HCT116 (cell line): Measurements from ENCODE around the gene TMEM117. TPM values are rescaled to one million over a fixed set of nuclear protein-coding genes. Genes with fewer than 3 reads are reported as not detected.

ENCODE experiments used
- ATAC-seq: fragments of 200-7000 bp; cut with Tn5 transposase; 2 replicates; pipeline ENCODE4 v1.9.1; 2020; ENCODE audit warnings: mild to moderate bottlenecking, moderate library complexity
- BruUV-seq: library from RNA; stranded (reverse); fragments of 400-500 nt; replicated peaks from 2 replicates; lab custom pipeline; 2021; lab: Mats Ljungman, UMichigan
- CTCF ChIA-PET: fragments of 300-600 bp; sonication (Branson Sonifier 250); formaldehyde crosslinking; loops from one replicate; lab custom pipeline; 2021; ENCODE audit warnings: antibody characterized with exemption; lab: Charles Lee
- POLR2A ChIA-PET: fragments of 300-600, 350-600 bp; sonication (Branson Sonifier 250); formaldehyde crosslinking; loops from one replicate; lab custom pipeline; 2021; ENCODE audit warnings: antibody characterized with exemption; lab: Charles Lee
- RAD21 ChIA-PET, 2 experiments: fragments of 300-600 bp; sonication (Branson Sonifier 250); formaldehyde crosslinking; loops; one replicate each; lab custom pipeline; 2023; ENCODE audit warnings: low total read pairs in 2 of 2; ENCODE audit not compliant: uncharacterized antibody in 2 of 2, unreplicated experiment in 2 of 2, low non-redundant PET in 1 of 2; lab: Charles Lee
- DNase-seq: peaks from one replicate; pipeline ENCODE4 v3.0.0-alpha.2; 2010; ENCODE audit warnings: low read depth, low spot score
- H2AFZ ChIP-seq: fragments of 200-600 bp; shearing (Covaris generic), sonication (generic); 2 replicates; pipeline ENCODE4 v1.6.1; 2017; ENCODE audit warnings: low read depth, mixed run types, mixed read lengths, antibody characterized with exemption, low read length; ENCODE audit not compliant: poor library complexity, severe bottlenecking
- H3K27ac ChIP-seq: 2 replicates; pipeline ENCODE4 v1.5.1; 2012; ENCODE audit warnings: low read depth, low read length
- H3K27me3 ChIP-seq: fragments of 200-600 bp; sonication (generic); 2 replicates; pipeline ENCODE4 v1.6.1; 2016; ENCODE audit warnings: mixed run types, low read length, mixed read lengths; ENCODE audit not compliant: insufficient read depth
- H3K36me3 ChIP-seq, 2 experiments: fragments of 200-500 bp in 1 of 2; fragments of 200-600 bp in 1 of 2; sonication (Bioruptor generic) in 1 of 2; sonication (generic) in 1 of 2; 2 replicates each; pipeline versions ENCODE4 v1.5.1 to v1.6.1; 2014 to 2016; ENCODE audit warnings: low read length in 2 of 2, inconsistent platforms in 1 of 2, mixed read lengths in 1 of 2, mixed run types in 1 of 2; ENCODE audit not compliant: insufficient read depth in 2 of 2, control insufficient read depth in 1 of 2
- H3K4me1 ChIP-seq, 2 experiments: fragments of 200-600 bp in 1 of 2; sonication (generic) in 1 of 2; 2 replicates each; pipeline versions ENCODE4 v1.5.1 to v1.6.1; 2012 to 2017; ENCODE audit warnings: low read length in 2 of 2, inconsistent platforms in 1 of 2, mild to moderate bottlenecking in 1 of 2, mixed read lengths in 1 of 2, mixed run types in 1 of 2, moderate library complexity in 1 of 2; ENCODE audit not compliant: insufficient read depth in 2 of 2, control insufficient read depth in 1 of 2
- H3K4me2 ChIP-seq: fragments of 200-600 bp; sonication (generic); 2 replicates; pipeline ENCODE4 v1.6.1; 2017; ENCODE audit warnings: mixed run types, low read length, mixed read lengths
- H3K4me3 ChIP-seq, 2 experiments: fragments of 200-600 bp in 1 of 2; sonication (generic) in 1 of 2; replicated peaks in 1 of 2; 2 replicates each; pipeline ENCODE4 v1.5.1; 2011 to 2016; ENCODE audit warnings: low read length in 2 of 2, control low read depth in 1 of 2, low read depth in 1 of 2, mild to moderate bottlenecking in 1 of 2, mixed read lengths in 1 of 2, mixed run types in 1 of 2
- H3K79me2 ChIP-seq: fragments of 200-600 bp; sonication (generic); 2 replicates; pipeline ENCODE4 v1.6.1; 2017; ENCODE audit warnings: mild to moderate bottlenecking, mixed run types, low read length, moderate library complexity, mixed read lengths; ENCODE audit not compliant: insufficient read depth
- H3K9ac ChIP-seq: fragments of 200-600 bp; sonication (generic); 2 replicates; pipeline ENCODE4 v1.6.1; 2016; ENCODE audit warnings: low read length, mixed read lengths
- H3K9me2 ChIP-seq: fragments of 200-600 bp; sonication (generic), shearing (Covaris generic); 2 replicates; pipeline ENCODE4 v1.6.1; 2017; ENCODE audit warnings: mixed run types, mild to moderate bottlenecking, moderate library complexity; ENCODE audit not compliant: insufficient read depth
- H3K9me3 ChIP-seq, 2 experiments: fragments of 200-500 bp in 1 of 2; fragments of 200-600 bp in 1 of 2; sonication (Bioruptor generic) in 1 of 2; sonication (generic) in 1 of 2; 2 replicates each; pipeline ENCODE4 v1.6.1; 2014 to 2017; ENCODE audit warnings: low read length in 2 of 2, mixed read lengths in 2 of 2, inconsistent platforms in 1 of 2, low read depth in 1 of 2, mild to moderate bottlenecking in 1 of 2, mixed run types in 1 of 2, moderate library complexity in 1 of 2; ENCODE audit not compliant: control insufficient read depth in 1 of 2, insufficient read depth in 1 of 2
- H4K20me1 ChIP-seq: fragments of 200-600 bp; sonication (generic), shearing (Covaris generic); 2 replicates; pipeline ENCODE4 v1.6.1; 2017; ENCODE audit warnings: mixed run types, mild to moderate bottlenecking, moderate library complexity; ENCODE audit not compliant: insufficient read depth
- ATF3 ChIP-seq: IDR thresholded peaks from 2 replicates; pipeline ENCODE4 v1.6.1; 2012
- CBX3 ChIP-seq: IDR thresholded peaks from 2 replicates; pipeline ENCODE4 v1.6.1; 2012; ENCODE audit warnings: low read depth
- CTCF ChIP-seq, 3 experiments: fragments of 200-600 bp in 1 of 3; sonication (generic) in 1 of 3; IDR thresholded peaks in 2 of 3; conservative IDR thresholded peaks in 1 of 3; 2 replicates each; pipeline ENCODE4 v1.5.1; 2012 to 2017; ENCODE audit warnings: low read depth in 2 of 3, low read length in 2 of 3, antibody characterized with exemption in 1 of 3, borderline replicate concordance in 1 of 3, control low read depth in 1 of 3, mild to moderate bottlenecking in 1 of 3, mixed read lengths in 1 of 3, mixed run types in 1 of 3, moderate library complexity in 1 of 3; ENCODE audit not compliant: insufficient read depth in 1 of 3
- EGR1 ChIP-seq: IDR thresholded peaks from 2 replicates; pipeline ENCODE4 v1.6.1; 2012; ENCODE audit warnings: low read depth
- EZH2 ChIP-seq: fragments of 200-600 bp; sonication (generic); IDR thresholded peaks from 2 replicates; pipeline ENCODE4 v1.6.1; 2017; ENCODE audit warnings: antibody characterized with exemption, mixed run types
- EZH2phosphoT487 ChIP-seq: fragments of 200-600 bp; IDR thresholded peaks from 2 replicates; pipeline ENCODE4 v1.6.1; 2018; ENCODE audit warnings: antibody characterized with exemption, borderline replicate concordance
- FOSL1 ChIP-seq: IDR thresholded peaks from 2 replicates; pipeline ENCODE4 v1.6.1; 2012; ENCODE audit warnings: low read depth
- JUND ChIP-seq: IDR thresholded peaks from 2 replicates; pipeline ENCODE4 v1.6.1; 2012
- POLR2AphosphoS5 ChIP-seq: IDR thresholded peaks from 2 replicates; pipeline ENCODE4 v1.6.1; 2011; ENCODE audit warnings: mild to moderate bottlenecking, low read depth, low read length, moderate library complexity
- RAD21 ChIP-seq: IDR thresholded peaks from 2 replicates; pipeline ENCODE4 v1.6.1; 2012; ENCODE audit warnings: low read depth, mild to moderate bottlenecking
- REST ChIP-seq: IDR thresholded peaks from 2 replicates; pipeline ENCODE4 v1.6.1; 2012; ENCODE audit warnings: low read depth
- SP1 ChIP-seq: IDR thresholded peaks from 2 replicates; pipeline ENCODE4 v1.6.1; 2012; ENCODE audit warnings: low read depth
- SRF ChIP-seq: IDR thresholded peaks from 2 replicates; pipeline ENCODE4 v1.6.1; 2012; ENCODE audit warnings: low read depth
- TCF7L2 ChIP-seq: IDR thresholded peaks from 2 replicates; pipeline ENCODE4 v1.7.0; 2011; ENCODE audit warnings: borderline replicate concordance, inconsistent platforms; ENCODE audit not compliant: insufficient read depth, insufficient read length; ENCODE audit errors: extremely low read depth
- ZBTB33 ChIP-seq: IDR thresholded peaks from 2 replicates; pipeline ENCODE4 v1.6.1; 2011; ENCODE audit warnings: mild to moderate bottlenecking, low read length, moderate library complexity; ENCODE audit not compliant: insufficient replicate concordance; ENCODE audit errors: extremely low read depth
- ZFX ChIP-seq: fragments of 450-650 bp; IDR thresholded peaks from 2 replicates; pipeline ENCODE4 v1.6.1; 2017
- ZNF274 ChIP-seq: fragments of 200-500 bp; sonication (Bioruptor generic); IDR thresholded peaks from 2 replicates; pipeline ENCODE4 v1.6.1; 2014; ENCODE audit warnings: mild to moderate bottlenecking, low read depth, low read length, inconsistent platforms
- intact Hi-C: fragments of 100-400 bp; cut with micrococcal nuclease; formaldehyde crosslinking; loops from 2 replicates; pipeline ENCODE4 v1.10.0; 2022
- total RNA-seq: library from RNA; stranded (reverse); gene quantifications from one replicate; pipeline ENCODE4 v1.2.1, GENCODE V29; 2021; ENCODE audit not compliant: unreplicated experiment

TMEM117 gene
- total RNA-seq, 1 experiment from 2014 or later = 3.6 TPM

GRCh38 chr12:43973385-43973784 is 137.5 kb downstream of the TMEM117 start:
- Histone ChIP-seq H2AFZ (no peak overlapping the region), H3K27me3 (no peaks in the 10 kb centered on the region), H3K9me2 (no peaks in the 10 kb centered on the region), H4K20me1 (no peaks in the 10 kb centered on the region), H3K9ac (no peak overlapping the region), H3K4me3 (no peak overlapping the region), H3K79me2 (no peaks in the 10 kb centered on the region), H3K36me3 (no peaks in the 10 kb centered on the region), H3K4me2 (no peak overlapping the region), H3K4me1 (peaks cover 5 to 13% of the 10 kb centered on the region in 2 experiments; a peak in 3 of 4 replicates), H3K27ac (no peak overlapping the region), H3K9me3 (no peaks in the 10 kb centered on the region)
- ATAC-seq = no peak
- intact Hi-C loops = no loop called here
- no TSS peak for BruUV-seq
- RAD21 ChIA-PET = no interaction called here
- TF ChIP-seq JUND = no peak
- TF ChIP-seq EZH2phosphoT487 = no peak
- TF ChIP-seq ATF3 = no peak
- no peak for TF ChIP-seq SP1
- no peak for TF ChIP-seq ZFX
- TF ChIP-seq CBX3 = no peak
- TF ChIP-seq SRF = no peak
- TF ChIP-seq POLR2AphosphoS5 = no peak
- TF ChIP-seq TCF7L2 = no peak
- TF ChIP-seq FOSL1 = no peak
- TF ChIP-seq REST = no peak
- no peak for TF ChIP-seq ZNF274
- no peak for TF ChIP-seq CTCF (IDR thresholded peaks at IDR 0.05 in 2 of 3, conservative IDR thresholded peaks at IDR 0.05 in 1 of 3; ENCODE audit: borderline replicate concordance in 1 of 3, insufficient read depth in 1 of 3, low read depth in 2 of 3, low read length in 2 of 3)
- no peak for TF ChIP-seq EZH2
- no peak for TF ChIP-seq EGR1
- no peak for TF ChIP-seq ZBTB33
- no peak for TF ChIP-seq RAD21
- DNase-seq = no peak
- CTCF ChIA-PET = no interaction called here
- POLR2A ChIA-PET = no interaction called here
